GM10266 (cell line): ENCODE results near the gene CPED1.
A peak's percentile ranks its signal among the peaks of the same experiment; 100 is the strongest.

ENCODE experiments used
- DNase-seq: peaks from one replicate; pipeline ENCODE4 v3.0.0; 2012; ENCODE audit errors: extremely low spot score
- TF ChIP-seq, protein P1 (sequence below): IDR thresholded peaks from 2 replicates; pipeline ENCODE4 v1.5.1; 2012; ENCODE audit warnings: mild to moderate bottlenecking, low read depth; ENCODE audit not compliant: control insufficient read depth, insufficient read depth; ENCODE audit errors: missing control alignments

Gene CPED1

DNA sequence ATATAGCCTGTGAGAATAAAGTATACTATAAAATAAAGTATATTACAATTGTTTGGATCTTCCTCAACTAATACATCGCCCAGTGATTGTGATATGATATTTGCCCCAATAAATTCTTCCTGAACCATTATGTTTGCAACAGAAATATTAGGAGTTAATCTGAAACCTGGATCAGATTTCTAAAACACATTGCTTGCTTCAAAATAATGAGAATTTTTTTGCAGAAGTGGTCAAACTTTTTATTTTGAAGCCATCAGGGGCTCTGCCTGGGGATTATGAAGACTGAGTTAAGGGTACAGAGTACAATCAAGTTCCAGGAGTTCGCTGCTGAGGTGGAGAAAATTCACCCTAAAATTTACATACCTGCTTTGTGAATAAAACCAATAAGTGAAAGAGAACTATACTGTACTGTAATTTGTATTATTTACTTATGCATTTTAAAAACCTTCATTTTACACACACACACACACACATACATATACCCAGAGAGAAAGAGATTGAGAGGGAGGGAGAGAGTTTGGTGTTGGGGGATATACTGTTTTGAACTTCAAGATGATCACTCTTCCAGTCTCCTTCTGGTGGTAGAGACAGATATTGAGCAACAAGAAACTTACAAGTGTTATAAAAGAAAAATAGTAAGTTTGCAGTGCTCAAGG lies 91.9 kb downstream of the CPED1 start:
- TF ChIP-seq, protein P1, sequence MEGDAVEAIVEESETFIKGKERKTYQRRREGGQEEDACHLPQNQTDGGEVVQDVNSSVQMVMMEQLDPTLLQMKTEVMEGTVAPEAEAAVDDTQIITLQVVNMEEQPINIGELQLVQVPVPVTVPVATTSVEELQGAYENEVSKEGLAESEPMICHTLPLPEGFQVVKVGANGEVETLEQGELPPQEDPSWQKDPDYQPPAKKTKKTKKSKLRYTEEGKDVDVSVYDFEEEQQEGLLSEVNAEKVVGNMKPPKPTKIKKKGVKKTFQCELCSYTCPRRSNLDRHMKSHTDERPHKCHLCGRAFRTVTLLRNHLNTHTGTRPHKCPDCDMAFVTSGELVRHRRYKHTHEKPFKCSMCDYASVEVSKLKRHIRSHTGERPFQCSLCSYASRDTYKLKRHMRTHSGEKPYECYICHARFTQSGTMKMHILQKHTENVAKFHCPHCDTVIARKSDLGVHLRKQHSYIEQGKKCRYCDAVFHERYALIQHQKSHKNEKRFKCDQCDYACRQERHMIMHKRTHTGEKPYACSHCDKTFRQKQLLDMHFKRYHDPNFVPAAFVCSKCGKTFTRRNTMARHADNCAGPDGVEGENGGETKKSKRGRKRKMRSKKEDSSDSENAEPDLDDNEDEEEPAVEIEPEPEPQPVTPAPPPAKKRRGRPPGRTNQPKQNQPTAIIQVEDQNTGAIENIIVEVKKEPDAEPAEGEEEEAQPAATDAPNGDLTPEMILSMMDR = no peak
- no peak for DNase-seq

DNA sequence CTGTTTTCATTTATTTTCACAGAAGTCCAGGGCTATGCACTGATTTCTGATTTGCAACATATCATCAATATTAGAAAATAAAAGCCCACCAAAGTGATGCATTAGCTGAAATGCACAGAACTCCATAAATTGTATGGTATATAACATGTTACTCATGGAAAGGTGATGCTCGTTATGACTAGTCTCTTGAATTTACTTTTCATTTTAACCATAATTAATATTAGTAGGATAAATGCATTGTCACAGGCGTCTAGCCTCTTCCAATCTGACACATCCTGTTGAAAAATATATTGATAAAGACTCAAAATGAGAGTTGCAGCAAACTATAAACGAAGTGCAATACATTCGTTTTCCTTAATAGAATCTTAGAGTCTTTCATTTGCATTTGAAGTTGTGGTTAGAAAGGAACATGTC lies 92.4 kb downstream of the CPED1 start:
- DNase-seq = no peak
- TF ChIP-seq, protein P1 = no peak

DNA sequence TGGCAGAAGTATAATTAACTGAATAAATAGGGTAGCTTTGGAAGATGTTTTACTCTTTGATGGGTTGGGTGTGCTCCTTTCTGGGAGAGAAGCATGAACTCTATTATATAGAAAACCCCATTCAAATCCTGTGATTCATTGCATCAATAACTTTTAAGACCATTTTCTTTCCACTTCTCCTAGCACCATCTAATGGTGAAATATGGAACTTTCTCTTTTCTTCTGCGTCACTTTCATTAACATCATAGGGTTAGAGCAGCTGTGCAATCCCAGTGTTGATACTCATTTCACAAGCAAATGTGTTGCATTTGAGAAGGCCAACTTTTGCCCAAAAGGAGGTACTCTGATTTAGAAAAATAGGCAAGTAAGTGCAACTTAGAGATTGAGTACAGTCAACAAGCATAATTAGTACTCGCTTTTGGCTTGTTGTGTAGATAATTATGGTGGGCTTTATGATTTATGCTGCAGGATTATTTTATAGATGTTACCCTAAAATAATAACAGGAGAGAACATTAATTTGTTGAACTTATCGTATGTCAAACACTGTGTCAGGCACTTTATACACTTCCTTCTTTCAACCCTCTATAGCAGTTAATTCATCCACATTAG lies 92.9 kb downstream of the CPED1 start:
- peak; percentile 24 for DNase-seq
- TF ChIP-seq, protein P1 = peak; percentile 64

DNA sequence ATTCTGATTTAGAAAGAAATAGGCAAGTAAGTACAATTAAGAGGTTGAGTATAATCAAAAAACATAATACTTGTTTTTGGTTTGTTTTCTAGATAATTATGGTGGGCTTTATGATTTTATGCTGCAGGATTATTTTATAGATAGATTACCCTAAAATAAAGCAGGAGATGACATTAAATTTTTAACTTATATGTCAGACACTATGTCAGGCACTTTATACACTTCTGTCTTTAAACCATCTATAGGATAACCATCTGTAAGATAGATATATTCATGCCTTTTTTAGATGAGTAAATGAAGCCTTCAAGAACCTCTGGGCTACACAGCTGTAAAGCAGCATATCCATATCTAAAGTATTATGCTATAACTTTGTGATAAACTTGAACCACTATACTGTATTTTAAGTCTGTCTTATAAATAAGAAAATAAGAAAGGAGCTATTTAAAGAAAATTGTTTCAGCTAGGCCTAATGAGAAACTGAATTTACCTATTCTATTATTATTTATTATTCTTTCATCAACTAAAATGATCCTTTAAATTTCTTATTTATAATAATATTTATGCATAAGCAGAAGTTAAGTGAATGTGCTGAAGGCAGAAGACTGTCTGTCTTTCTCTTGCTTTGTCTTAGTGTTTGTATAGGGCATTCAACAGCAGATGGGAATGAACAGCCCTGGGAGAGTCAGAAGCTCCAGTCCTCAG lies 94.0 kb downstream of the CPED1 start:
- no peak for DNase-seq
- TF ChIP-seq, protein P1 = no peak

DNA sequence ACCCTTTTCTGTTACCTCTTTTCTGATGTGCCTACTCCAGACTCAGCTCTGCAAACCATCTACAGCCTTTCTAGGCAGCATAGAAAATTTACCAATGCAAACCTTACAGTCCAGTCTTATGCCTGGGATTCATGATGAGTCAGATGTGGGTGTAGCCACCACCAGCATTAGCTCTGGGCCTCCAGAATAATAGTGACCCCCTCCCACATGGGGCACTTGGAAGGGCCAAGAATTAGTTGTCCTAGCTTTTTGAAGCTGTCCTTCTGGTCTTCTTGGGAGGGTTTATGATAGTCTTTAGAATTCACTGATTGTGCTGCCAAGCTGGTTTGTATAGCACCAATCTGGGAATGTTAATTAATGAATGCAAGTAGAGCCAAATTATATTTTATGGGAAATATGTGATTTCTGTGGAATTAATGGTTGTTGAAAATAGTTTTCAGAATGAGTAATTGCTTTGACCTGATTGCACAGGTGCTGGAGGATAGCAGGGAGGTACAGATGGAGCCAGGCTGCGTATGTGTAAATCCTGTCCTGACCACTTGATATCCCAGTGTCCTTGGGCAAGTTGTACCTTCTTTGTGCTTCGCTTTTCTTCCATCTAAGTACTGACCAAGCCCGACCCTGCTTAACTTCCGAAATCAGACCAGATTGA lies 94.8 kb downstream of the CPED1 start:
- TF ChIP-seq, protein P1 = no peak
- DNase-seq = no peak

DNA sequence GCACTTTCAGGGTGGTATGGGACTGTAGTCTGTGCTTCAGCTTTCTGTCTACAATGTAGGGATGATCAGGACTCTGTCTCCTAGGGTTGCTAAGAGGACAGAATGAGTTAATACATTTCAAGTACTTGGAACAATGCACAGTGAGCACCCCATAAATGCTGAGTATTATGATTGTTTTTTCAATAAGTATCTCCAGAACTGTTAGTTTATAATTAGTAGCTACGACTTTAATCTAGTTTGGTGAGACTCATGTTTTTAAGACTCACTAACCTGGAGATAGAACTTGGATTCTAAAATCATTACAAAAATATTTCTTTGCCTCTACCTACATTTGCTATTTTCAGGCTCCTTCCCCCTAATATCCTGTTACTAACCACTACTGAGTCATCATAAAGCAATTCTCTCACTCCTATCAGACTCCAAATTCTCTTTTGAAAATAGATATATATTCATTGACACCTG lies 95.3 kb downstream of the CPED1 start:
- TF ChIP-seq, protein P1 = no peak
- DNase-seq = no peak
